Activated T-helper 1 cell treated with anti-CD3 and anti-CD28 coated beads, Interleukin-2, amount 50 U/mL, for 16 hours (primary cell): ENCODE results near the gene ZNF680.
"Not testable (repeated sequence)": the region's sequence is repeated elsewhere in the genome, so short reads cannot be mapped to it uniquely, and the experiment has no call there.

Experiments used
- DNase-seq, 2 donors: peaks; one replicate each; pipeline ENCODE4 v3.0.0-alpha.2; 2020; ENCODE audit warnings: low read depth in 1 of 2, low spot score in 1 of 2

The ZNF680 gene

GRCh38 chr7:64557601-64558322, 5.1 kb downstream of the ZNF680 start:
- no peak for DNase-seq

DNA sequence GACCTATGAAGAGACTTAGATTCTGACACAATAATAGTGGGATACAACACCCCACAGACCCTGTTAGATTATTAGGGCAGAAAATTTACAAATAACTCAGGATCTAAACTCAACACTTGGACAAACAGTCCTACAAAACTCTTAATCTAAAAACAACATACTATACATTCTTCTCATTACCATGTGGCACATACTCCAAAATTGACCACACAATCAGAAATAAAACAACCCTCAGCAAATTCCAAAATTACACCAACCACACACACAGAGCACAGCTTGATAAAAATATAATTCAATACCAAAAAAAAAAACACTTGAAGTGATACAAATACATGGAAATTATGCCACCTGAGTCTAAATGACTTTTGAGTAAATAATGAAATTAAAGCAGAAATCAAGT, 7.8 kb downstream of the ZNF680 start:
- no peak for DNase-seq

- DNase-seq = not testable (repeated sequence)
Measured at GRCh38 chr7:64554188-64554587, 8.7 kb downstream of the ZNF680 start.

DNA sequence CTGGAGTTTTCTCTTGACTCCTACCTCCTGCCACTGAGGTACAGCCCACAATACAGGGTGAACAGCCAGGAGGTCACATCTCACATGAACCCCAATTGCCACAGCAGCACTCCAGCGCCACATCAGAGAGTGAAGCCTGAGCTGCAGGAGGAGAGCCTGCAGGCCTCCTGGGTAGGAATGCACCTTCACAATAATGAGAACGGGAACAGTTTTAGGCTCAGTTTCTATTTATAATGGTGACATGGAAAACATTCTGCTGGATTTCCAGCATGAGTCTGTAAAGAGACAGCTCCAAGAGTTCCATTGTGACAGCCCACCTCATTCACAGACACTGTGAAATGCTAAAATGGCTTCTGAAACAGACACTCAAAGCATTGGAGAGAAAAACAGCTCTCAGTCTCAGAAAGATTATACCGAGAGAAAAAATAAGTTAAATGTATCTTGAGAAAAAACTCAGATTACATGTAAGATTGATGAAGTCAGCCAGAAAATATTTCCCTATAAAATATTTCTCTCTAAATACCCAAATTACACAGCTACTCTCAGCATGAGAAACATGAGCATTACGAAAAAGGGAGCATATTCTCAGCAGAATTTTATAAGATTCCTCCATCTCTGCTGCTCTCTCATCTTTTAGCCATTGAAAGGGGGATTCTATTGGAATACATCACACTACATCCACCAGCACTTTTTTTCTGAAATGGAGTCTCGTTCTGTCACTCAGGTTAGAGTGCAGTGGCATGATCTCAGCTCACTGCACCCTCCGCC, 11.3 kb downstream of the ZNF680 start:
- no peak for DNase-seq

GRCh38 chr7:64544010-64544409, 18.9 kb downstream of the ZNF680 start:
- DNase-seq = no peak

- DNase-seq = no peak
Measured at GRCh38 chr7:64541438-64542359, 21.2 kb downstream of the ZNF680 start.

GRCh38 chr7:64533756-64534155, 29.1 kb downstream of the ZNF680 start:
- no peak for DNase-seq

DNA sequence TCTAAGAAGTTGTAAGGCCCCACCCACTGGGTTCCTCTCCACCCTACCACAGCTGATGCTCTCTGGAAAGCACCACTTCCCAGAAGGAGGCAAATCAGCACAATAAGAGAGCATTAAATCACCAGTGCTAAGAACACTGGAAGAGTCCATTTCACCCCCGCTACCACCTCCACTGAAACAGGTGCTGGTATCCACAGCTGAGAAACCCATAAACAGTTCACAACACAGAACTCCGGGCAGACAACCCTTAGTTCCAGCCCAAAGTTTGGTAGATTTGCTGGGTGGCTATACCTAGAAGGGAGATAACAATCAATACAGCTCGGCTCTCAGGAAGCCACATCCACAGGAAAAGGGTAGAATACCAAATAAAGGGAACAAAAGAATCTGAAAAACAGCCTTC, 34.1 kb downstream of the ZNF680 start:
- no peak for DNase-seq

DNA sequence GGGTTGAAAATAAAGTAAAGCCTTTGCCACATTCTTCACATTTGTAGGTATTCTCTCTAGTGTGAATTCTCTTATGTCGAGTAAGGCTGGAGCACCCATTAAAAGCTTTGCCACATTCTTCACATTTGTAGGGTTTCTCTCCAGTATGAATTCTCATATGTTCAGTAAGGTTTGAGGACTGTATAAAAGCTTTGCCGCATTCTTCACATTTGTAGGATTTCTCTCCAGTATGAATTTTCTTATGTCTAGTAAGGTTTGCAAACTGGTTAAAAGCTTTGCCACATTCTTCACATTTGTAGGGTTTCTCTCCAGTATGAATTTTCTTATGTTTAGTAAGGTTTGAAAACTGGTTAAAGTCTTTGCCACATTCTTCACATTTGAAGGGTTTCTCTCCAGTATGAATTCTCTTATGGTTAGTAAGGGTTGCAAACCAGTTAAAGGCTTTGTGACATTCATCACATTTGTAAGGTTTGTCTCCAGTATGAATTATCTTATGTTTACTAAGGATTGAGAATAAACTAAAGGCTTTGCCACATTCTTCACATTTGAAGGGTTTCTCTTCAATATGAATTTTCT, 41.4 kb downstream of the ZNF680 start:
- DNase-seq = no peak

- DNase-seq = no peak
Measured at GRCh38 chr7:64516451-64516850, 46.4 kb downstream of the ZNF680 start.

DNA sequence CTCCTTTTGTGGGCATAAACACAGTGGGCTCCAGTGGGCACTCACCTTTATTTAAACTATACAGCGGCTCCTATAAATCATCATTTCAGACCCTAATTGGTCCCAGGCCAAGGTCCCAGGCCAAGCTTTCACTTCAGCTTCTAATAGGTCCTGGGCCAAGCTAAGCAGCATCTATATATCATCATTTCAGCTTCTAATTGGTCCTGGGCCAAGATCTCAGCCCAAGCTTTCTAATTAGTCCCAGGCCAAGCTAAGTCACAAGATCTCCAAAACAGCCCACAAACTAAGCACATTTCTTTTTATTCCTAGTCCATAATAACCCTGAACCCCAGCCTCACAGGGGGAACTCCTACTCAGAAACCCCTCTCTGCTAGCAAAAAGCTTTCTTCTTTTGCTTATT, 47.1 kb downstream of the ZNF680 start:
- no peak for DNase-seq

- DNase-seq = no peak
Measured at GRCh38 chr7:64515330-64515729, 47.5 kb downstream of the ZNF680 start.

DNA sequence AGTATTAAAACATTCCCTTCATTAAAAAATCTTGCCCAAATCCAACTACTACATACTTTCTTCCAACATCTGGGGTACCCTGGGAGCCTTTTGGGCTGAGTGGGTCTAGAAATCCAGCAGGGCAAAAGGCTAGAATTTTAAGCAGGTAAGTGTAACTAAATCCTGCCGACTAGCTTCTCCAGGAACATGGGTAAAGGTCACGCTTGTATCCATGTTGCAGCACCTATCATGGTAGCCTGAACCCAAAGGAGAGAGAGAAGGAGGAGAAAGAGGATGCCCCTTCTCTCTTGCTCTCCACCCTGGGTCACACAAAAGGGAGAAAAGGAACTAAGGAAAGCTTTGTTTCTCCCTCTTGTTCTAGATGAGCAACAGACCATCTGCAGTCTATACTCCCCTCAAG, 53.3 kb downstream of the ZNF680 start:
- no peak for DNase-seq

GRCh38 chr7:64504581-64505120, 58.2 kb downstream of the ZNF680 start:
- DNase-seq = no peak

- DNase-seq = no peak
Measured at GRCh38 chr7:64498270-64498669, 64.6 kb downstream of the ZNF680 start.

DNA sequence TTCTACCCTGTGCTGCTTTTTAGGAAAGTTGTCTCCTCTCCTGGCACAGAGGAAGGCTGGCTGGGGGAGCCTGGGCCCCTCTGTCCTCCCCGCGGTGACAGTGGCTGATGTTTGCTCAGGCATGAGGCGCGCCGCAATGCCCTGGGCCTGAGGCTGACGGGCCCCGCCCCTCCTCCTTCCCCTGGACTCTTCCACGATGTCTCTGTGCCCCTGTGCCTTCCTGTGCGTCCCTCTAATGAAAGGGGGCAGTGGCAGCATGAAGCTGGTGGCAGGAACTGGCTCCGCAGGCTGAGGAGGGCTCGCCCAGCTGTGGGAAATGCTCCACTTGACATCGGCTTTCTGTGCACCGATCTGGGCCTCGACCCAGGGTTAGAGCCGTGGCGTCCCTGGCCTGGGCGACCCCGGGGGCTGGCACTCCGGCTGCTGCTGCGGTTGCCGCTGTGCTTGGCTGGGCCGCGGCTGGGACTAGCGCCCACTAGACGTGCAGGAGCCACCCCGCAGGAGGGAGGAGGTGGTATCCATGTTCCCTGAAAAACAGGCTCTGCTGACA, 67.9 kb downstream of the ZNF680 start:
- no peak for DNase-seq

DNA sequence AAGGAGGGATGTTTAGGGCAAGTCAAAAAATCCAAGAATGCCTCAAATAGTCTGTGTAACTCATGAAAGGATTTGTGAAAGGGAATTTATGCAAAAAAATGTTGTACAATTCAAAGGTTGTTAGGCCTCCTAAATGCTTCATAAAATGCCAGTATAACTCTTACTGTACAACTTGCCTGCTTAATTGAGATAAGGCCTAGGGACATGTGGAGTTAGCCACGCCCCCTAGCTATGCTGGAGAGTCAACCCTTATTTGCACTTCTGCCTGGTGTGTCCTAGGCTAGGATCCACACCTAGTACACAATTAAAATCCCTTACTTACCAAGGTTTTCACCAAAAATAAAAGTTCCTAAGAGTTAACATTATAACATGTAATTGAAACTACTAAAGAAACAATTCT, 77.2 kb downstream of the ZNF680 start:
- DNase-seq = no peak
